GM19099 (cell line): Measurements from ENCODE around the gene CNTN6.

Source experiments
- POLR2A ChIP-seq: IDR thresholded peaks from 3 replicates; pipeline ENCODE4 v1.6.1; 2011; ENCODE audit warnings: low read depth; ENCODE audit not compliant: insufficient read length; ENCODE audit errors: extremely low read depth

The CNTN6 gene

DNA sequence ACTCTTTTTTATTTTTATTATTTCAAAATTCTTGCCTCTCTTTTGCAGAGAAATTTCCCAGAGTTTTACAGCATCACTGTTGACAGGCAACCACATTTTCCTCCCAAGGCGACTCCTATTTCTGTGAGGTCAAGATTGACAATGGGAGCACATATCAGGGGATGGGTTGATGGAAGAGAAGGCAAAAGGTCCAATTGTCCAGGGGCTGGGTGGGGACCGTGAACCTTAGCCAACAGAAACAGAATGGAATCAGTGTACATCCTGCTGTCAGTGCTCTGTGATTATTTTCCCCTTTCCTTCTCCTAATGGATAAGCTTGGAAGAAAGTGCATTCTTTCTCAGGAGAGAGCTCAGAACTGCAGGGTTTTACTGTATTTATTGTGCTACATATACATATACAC is 42.4 kb downstream of the CNTN6 start:
- no peak for TF ChIP-seq POLR2A

DNA sequence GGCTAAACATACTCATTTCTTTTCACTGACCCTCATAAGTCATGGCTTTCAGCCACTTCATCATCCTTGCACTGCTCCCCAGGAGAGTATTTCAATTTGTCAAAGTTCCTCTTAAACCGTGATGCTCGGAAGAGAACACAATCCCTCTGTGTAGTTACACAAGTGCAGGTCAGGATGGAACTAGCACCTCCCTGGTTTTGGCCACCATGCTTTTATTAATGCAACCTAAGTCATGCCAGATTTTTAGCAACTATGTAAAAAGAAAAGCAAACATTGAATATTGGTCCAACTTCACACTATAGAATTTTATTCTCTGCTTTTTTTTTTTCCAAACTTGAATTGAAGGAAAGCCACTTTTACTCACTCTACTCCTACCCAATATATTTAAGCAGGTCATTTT is 45.2 kb downstream of the CNTN6 start:
- no peak for TF ChIP-seq POLR2A

DNA sequence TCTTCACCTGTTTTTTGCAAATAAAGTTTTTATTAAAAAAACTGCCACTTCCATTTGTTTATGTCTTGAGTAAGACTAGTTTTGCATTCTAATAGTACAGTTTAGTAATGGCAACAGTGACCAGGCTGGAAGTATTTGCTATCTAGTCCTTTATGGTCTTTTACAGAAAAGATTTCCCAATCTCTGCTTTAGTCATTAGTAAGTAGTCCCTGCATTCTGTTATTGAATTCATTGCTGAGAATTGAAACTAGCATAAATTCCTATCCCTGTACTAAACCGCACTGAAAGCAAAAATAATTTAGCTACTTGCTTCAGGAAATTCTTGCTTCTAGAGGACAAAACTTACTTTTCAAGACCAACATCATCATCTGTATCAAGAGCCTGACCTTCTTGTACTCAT is 46.2 kb downstream of the CNTN6 start:
- TF ChIP-seq POLR2A = no peak

DNA sequence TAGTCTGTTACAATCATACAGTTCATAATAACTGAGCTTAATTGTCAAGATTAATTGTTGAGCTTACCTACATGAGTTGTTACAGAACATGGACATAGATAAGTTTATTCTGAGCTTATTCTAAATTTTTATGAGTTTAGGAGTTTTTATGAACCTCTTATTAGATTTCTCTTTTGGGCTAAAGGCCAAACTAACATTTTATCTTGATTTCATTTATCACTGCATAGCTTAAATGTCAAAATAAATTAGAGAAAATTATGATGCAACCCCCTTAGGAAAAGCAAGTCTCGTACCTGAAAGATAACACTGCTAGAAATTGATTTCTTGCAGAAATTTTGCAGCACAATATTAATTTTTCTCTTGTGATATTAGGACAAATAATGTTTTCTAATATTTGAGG is 54.5 kb downstream of the CNTN6 start:
- TF ChIP-seq POLR2A = no peak

DNA sequence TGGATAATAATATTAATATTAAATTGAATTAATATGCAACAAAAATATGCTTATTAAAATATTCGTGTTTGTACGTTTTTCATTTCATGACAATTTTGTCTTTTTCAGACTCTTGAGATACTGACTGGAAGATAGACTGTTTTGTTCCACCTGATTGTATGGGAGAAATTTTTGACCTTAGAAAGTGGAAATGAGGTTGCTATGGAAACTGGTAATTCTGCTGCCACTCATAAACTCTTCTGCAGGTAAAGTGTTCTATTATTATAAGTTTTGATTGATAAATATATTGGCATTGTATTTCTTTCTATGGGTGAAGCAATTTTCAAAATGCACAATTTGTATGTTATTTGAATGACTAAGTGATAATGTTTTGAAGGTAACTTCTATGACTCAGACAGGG is 55.0 kb downstream of the CNTN6 start:
- TF ChIP-seq POLR2A = no peak

DNA sequence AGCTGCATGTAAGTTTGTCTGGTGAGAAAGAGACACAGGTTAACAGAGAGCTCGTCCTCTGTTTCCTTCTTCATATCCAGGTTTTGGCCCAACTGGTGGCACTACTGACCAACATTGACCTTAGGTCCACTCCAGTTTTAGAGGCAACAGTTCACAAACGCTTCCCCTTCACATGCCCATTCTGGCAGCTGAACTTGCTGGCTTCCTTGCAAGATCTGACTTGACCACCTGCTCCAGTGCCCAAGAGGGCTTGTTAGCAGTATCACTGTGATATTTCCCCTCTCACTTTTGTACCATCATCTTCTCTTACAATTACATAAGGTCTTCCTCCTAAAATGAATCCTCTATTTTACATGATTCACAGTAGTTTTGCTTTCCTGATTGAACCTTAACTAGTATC is 71.3 kb downstream of the CNTN6 start:
- no peak for TF ChIP-seq POLR2A

DNA sequence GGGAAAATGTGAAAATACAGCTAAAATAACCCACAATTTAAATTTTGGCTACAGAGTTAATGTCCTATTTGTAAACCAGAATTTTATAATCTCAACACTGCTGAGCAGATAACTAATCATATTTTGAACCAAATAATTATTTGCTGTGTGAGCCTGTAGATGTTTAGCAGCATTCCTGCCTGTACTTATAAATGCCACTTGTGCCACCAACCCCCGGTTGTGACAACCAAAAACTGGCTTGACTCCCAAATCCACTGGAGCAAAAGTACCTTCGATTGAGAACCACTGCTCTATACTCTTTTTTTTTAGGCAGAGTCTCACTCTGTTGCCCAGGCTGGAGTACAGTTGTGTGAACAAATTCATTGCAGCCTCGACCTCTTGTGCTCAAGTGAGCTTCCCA is 78.5 kb downstream of the CNTN6 start:
- TF ChIP-seq POLR2A = no peak

DNA sequence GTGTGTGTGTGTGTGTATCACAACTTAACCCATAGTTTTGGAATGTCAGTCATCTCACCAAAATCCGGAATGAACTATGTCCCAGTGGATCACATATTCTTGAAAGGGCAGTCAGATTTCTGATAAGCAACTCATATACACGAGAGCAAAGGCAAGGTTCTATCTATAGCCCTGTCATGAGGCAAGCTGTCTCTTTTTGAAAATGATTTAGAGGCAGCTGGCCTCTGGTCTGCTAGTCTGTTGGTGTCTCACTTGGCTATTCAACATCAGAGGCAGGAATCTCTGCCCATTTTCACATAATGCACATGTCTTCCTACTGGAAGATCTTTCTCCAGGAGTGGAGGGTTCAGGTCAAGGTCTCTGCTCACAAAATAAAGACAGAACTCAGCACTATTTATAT is 79.8 kb downstream of the CNTN6 start:
- TF ChIP-seq POLR2A = no peak

DNA sequence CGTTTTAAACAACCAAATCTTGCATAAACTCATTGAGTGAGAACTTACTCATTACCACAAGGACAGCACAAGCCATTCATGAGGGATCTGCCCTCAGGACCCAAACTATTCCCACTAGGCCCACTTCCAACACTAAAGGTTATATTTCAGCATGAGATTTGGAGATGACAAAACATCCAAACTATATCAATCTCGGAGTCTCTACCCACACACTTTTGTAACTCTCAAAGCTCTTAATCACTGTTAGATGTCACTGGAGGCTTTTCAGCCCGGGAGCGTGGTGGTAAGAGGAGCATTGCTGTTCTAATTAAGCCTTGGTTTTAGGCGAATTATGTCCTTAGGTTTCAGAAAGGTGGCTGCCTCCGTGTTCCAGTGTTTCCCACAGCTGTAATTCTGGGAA is 86.3 kb downstream of the CNTN6 start:
- TF ChIP-seq POLR2A = no peak

DNA sequence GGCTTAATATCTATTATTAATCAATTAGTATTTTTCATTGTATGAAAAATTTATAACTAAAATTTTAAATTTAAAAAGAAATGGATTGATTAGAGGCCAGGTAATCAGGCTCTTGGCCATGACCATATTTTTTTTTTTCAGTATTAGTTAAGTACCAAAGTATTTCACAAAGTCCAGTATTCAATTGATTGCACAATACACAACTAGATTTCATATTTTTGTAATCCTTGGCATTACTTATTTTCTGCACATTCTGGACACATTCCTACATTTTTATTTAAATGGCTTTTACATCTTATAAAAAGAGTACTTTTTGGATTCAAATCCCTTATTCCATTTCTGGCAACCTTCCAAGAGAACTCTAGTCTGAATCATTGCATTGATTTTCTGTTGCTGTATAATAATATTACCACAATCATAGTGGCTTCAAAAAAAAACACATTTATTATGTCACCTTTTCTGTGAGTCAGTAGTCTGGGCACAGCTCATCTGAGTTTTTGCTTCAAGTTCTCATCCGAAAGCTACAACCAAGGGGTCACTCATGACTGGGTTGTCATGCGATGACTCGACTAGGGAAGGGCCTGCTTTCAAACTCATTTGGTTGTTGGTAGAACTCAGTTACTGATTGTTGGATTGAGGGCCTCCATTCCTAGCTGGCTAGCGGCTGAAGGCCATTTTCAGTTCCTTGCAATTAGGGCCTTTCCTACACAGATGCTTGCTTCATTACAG is 90.7 kb downstream of the CNTN6 start:
- no peak for TF ChIP-seq POLR2A

DNA sequence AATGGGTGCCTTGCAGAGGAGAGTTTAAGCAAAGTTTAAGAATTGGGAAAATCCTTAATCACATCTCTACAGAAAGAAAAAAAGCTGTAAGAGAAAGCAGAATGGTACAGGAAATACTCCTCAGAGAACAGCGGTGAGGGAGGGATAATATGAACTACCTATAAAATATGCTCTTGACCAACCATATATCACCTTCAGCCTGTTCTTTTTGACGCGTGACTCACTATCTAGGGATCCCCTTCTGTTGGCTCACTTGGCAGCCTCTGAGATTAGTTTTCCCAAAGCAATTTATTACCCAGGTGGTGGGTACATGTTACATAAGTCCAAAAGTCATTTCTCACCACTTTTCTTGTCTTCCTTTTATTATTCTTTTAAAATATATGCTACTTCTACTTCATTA is 97.7 kb downstream of the CNTN6 start:
- TF ChIP-seq POLR2A = no peak

DNA sequence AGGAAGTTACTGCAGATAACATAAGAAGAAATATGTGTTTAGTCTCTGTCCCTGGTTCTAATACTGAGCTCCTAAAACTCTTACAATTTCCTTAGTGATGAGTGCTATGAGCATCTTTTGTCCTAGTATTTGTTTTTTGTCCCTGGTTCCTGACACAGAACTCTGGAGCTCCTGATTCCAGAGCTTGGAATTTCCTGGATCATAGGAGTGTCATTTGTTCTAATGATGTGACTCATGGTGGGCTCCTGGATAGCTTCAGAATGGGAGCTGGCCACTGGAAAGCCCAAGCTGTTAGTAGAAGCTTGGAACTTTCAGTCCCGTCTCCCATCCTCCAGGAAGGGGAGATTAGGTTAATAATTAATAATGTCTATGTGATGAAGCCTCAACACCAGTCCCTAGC is 98.2 kb downstream of the CNTN6 start:
- no peak for TF ChIP-seq POLR2A

DNA sequence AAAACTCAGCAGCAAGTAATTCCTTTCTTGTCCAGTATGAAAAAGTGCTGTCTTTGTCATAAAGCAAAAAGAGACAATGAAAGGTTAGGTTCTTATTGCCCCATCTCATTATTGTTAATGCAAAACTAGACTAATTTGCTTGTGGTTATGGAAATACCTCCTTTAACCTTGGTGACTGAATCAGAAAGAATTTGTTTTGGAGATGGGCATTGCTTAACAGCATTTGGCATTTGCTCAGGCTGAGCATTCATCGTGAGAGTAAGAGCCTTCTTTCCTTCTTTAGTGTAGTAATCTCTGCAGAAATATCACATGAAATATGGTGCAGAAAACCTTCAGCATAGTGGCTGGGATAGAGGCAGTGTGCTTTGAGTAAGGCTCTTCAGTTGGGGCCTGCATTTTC is 103.1 kb downstream of the CNTN6 start:
- no peak for TF ChIP-seq POLR2A

DNA sequence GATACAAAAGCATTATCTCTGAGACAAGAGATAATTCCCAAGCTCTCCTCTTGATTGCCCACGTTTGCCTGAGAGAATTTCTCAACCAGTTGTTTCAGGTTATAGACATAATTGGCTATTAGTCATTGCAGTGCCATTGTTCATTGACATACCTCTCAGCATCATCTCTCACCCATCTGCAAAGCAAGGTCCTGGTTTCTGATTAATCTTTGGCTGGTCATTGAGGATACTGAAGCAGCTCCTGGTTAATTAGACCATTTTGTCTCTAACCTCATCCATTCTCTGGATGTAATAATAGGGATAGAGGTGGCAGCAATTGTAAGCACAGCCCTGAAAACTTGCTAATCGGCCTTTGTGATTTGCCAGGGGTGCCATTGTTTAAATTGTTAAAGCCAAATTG is 104.2 kb downstream of the CNTN6 start:
- no peak for TF ChIP-seq POLR2A

DNA sequence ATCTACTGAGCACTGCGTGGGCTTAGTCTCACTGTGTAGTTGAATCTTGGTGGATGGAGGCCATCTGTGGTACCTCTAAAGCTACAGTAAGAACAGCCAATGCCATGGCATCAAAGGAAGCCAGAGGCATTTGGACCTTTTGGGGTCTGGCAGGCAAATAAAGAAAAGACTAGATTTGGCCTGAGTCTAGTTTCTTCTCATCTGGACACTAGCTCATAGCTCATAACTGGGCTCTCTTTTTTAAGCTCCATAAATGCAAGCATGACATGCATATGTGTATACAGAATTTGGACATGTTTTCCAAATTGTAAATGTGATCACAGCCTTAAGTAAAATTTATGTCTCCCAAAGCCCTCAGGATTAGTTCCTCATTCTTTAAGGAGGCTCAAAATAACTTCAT is 107.5 kb downstream of the CNTN6 start:
- no peak for TF ChIP-seq POLR2A

DNA sequence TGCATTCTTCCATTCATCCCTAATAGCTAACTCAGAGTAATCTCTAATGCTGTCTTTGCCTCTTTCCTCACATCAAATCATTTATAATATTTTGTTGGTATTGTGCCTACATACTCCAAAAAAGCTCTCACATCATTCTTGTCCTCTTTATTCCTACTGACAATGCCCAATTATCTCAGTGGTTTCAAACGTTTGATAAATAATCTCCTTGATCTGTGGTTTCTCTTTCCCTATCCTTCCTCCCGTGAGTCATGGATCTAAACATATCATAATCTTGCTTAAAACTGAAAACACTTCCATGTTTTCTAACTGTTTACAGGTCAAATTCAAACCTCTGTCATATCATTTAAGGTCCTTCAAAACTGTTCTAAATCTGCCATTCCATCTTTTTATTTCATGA is 115.1 kb downstream of the CNTN6 start:
- TF ChIP-seq POLR2A = no peak

DNA sequence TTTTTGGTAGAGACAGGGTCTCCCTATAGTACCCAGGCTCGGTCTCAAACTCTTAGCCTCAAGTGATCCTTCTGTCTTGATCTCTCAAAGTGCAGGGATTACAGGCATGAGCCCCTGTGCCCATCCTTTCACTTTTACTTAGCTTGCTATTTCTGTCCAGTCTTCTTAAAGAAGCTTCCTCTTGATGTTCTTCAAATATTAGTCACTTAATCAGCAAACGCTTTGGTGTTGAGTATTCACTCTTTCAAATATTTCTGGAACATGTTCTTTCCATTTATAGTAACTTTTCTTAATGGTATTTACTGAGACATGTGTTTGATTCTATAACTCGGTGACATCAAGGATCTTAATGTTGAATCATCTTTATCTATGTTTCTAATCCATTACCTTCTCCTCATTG is 122.1 kb downstream of the CNTN6 start:
- TF ChIP-seq POLR2A = no peak

DNA sequence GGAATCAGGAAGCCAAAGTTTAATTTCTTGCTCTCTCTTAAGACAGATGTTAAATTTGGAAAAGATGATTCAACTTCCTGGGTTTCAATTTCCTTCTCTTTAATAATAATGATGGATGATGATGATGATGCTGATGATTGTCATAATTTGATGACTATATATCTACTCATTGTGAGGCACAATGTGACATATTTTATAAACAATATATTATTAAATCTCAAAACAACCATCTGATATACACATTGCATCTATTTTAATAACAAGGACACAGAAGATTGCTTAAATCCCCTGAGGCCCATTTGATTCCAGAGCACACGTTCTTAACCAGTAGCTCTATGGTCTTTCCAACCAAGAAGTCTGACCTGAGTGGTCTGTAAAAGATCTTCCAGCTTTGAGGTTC is 124.0 kb downstream of the CNTN6 start:
- TF ChIP-seq POLR2A = no peak

DNA sequence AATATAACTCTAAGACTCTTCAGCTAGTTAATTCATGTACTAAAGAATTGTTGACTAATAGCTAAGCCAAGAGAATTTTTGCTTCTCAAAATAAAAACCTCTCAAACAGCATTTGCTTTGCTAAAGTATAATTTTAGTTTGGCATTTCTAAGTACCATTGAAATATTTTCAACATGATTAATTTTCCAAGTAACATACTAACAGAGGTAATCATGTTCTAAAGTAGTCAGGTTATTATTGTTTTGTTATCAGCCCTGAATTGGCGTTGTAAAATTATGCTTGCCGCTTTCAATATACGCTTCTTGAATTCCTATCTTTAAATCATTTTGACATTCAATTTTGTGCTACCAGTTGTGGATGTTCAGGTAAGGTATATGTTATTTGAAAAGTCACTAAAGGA is 134.3 kb downstream of the CNTN6 start:
- TF ChIP-seq POLR2A = no peak
